H1 (cell line): ENCODE data around the gene TPRG1L. TPM values are rescaled to one million over a fixed set of nuclear protein-coding genes. Genes with fewer than 3 reads are reported as not detected.

ENCODE experiments used
- GTF2F1 ChIP-seq: IDR thresholded peaks from 2 replicates; pipeline ENCODE4 v1.6.1; 2012; ENCODE audit warnings: low read depth, low read length, improper control_type of control experiment, borderline replicate concordance
- JUN ChIP-seq: IDR thresholded peaks from 2 replicates; pipeline ENCODE4 v1.6.1; 2011; ENCODE audit warnings: low read depth, mild to moderate bottlenecking, improper control_type of control experiment, low read length
- RBBP5 ChIP-seq: IDR thresholded peaks from 2 replicates; pipeline ENCODE4 v1.7.1; 2012; ENCODE audit warnings: low read depth, mild to moderate bottlenecking, inconsistent platforms, low read length, moderate library complexity, borderline replicate concordance
- polyA plus RNA-seq, 7 experiments: library from polyadenylated mRNA; depleted of rRNA in 3 of 7; stranded (reverse) in 5 of 7; unstranded in 2 of 7; fragments of >200 nt in 5 of 7; fragments of 200-250 nt in 2 of 7; gene quantifications; 1 replicate in 5 of 7; 2 replicates in 1 of 7; 4 replicates in 1 of 7; pipeline versions ENCODE4 v1.2.1 to v1.2.3, GENCODE V29; 2011 to 2013; ENCODE audit warnings: missing spikeins in 2 of 7, mixed read lengths in 2 of 7
- total RNA-seq: library from RNA; stranded (reverse); fragmentation: NEBNext Ultra II Directional; extraction: Animal tissue kit (Norgen Biotek cat#: 25700); gene quantifications from 2 replicates; pipeline ENCODE4 v1.2.1, GENCODE V29; 2021

Gene TPRG1L
- total and polyA plus RNA-seq, 2 of the 8 experiments (the other 6 are each of a cell fraction or from before 2014, with no cell fraction given) = 21.7 to 22.3 TPM

DNA sequence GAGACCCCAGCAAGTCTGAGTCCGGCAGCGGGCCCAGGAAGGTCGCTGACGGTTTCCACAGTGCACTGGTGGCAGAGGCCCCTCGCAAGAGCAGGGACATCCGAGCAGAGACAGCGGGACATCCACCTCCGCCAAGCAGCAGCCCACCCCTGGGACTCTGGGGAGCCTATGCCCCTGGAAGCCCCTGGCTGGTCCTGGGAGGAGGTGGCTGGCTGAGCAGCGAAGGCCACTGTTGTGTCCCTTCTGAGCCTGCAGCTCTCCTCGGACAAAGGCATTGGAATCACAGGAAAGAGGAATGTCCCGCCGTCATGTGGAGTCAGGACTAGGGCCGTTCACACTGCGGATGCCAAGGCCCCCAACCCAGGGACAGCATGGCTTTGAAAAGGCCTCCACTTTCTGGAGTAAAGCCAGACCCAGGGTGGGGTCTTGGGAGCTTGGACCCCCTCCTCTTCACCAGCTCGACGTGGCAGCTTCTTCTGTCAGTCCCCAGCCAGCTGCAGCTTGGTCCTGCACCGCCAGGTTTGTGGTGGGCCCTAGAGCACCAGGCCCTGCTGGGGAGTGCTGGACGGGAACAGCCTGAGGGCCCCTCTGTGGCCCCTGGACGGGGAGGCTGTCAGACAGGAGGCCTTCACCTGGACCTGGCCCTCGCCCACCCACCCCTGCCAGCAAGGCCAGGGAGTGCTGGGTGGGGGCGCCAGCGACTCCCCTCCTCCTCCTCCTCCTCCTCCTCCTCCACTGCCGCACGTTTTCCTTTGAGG, 14.9 kb upstream of the TPRG1L start (continued):
- TF ChIP-seq RBBP5 (no peak), GTF2F1 (no peak), JUN (no peak)
